Stimulated activated CD8-positive, alpha-beta memory T cell treated with anti-CD3 and anti-CD28 coated beads, Interleukin-4, amount 100 ng/mL, for 1 hour (primary cell): ENCODE data around the gene FHAD1.
A peak's percentile ranks its signal among the peaks of the same experiment; 100 is the strongest.
"Not testable (repeated sequence)": the region's sequence is repeated elsewhere in the genome, so short reads cannot be mapped to it uniquely, and the experiment has no call there.

Experiments used
- DNase-seq, 2 donors: peaks; one replicate each; pipeline ENCODE4 v3.0.0-alpha.2; 2020; ENCODE audit warnings: low read depth in 2 of 2, low spot score in 1 of 2

Gene FHAD1

GRCh38 chr1:15412175-15412800, 165.3 kb downstream of the FHAD1 start:
- DNase-seq: peak in 1 of 2 donors; percentile 37

- no peak for DNase-seq
Observed at GRCh38 chr1:15412843-15413242, 165.8 kb downstream of the FHAD1 start.

- no peak for DNase-seq
Observed at GRCh38 chr1:15413563-15414444, 166.8 kb downstream of the FHAD1 start.

GRCh38 chr1:15414445-15414983, 167.5 kb downstream of the FHAD1 start:
- no peak for DNase-seq

GRCh38 chr1:15417059-15417934, 170.3 kb downstream of the FHAD1 start:
- peak in 1 of 2 donors; percentile 37 for DNase-seq

- DNase-seq: no peak
Observed at GRCh38 chr1:15418806-15419515, 171.9 kb downstream of the FHAD1 start.

GRCh38 chr1:15420853-15421465, 173.9 kb downstream of the FHAD1 start:
- no peak for DNase-seq

GRCh38 chr1:15422871-15423270, 175.8 kb downstream of the FHAD1 start:
- DNase-seq: no peak

- DNase-seq: no peak
Observed at GRCh38 chr1:15423355-15424077, 176.5 kb downstream of the FHAD1 start.

GRCh38 chr1:15424146-15424667, 177.2 kb downstream of the FHAD1 start:
- DNase-seq: no peak

- DNase-seq: no peak
Observed at GRCh38 chr1:15424981-15425380, 178.0 kb downstream of the FHAD1 start.

- no peak for DNase-seq
Observed at GRCh38 chr1:15425521-15425920, 178.5 kb downstream of the FHAD1 start.

GRCh38 chr1:15425958-15426357, 178.9 kb downstream of the FHAD1 start:
- DNase-seq: no peak

- no peak for DNase-seq
Observed at GRCh38 chr1:15426492-15427279, 179.7 kb downstream of the FHAD1 start.

- no peak for DNase-seq
Observed at GRCh38 chr1:15427280-15427666, 180.2 kb downstream of the FHAD1 start.

- DNase-seq: not testable (repeated sequence)
Observed at GRCh38 chr1:15428252-15428651, 181.2 kb downstream of the FHAD1 start.

- DNase-seq: no peak
Observed at GRCh38 chr1:15428815-15429435, 181.9 kb downstream of the FHAD1 start.

GRCh38 chr1:15429701-15430149, 182.7 kb downstream of the FHAD1 start:
- no peak for DNase-seq
